Cardiac fibroblast (primary cell): ENCODE data around the gene EPS8L3.
"Not testable (repeated sequence)": the region's sequence is repeated elsewhere in the genome, so short reads cannot be mapped to it uniquely, and the experiment has no call there.

Experiments used
- DNase-seq, 2 donors: peaks; one replicate each; pipeline versions ENCODE4 v3.0.0 to v3.0.0-alpha.2; 2010; ENCODE audit warnings: low read depth in 2 of 2
- H3K4me3 ChIP-seq, 2 donors: replicated peaks in 1 of 2; 1 replicate in 1 of 2; 2 replicates in 1 of 2; pipeline ENCODE4 v1.5.1; 2011; ENCODE audit warnings: low read depth in 2 of 2, low read length in 2 of 2, mild to moderate bottlenecking in 2 of 2, moderate library complexity in 1 of 2
- CTCF ChIP-seq: IDR thresholded peaks from one replicate; pipeline ENCODE4 v1.5.1; 2011; ENCODE audit warnings: low read depth, mild to moderate bottlenecking, low read length, inconsistent platforms

Gene EPS8L3

GRCh38 chr1:109714661-109715372 is 48.9 kb downstream of the EPS8L3 start:
- no peak overlapping the region for H3K4me3 ChIP-seq
- no peak for TF ChIP-seq CTCF
- DNase-seq = no peak

GRCh38 chr1:109713636-109714035 is 50.1 kb downstream of the EPS8L3 start:
- no peak overlapping the region for H3K4me3 ChIP-seq
- no peak for DNase-seq
- TF ChIP-seq CTCF = no peak

GRCh38 chr1:109712321-109712864 is 51.3 kb downstream of the EPS8L3 start:
- H3K4me3 ChIP-seq = no peak overlapping the region
- no peak for TF ChIP-seq CTCF
- no peak for DNase-seq

GRCh38 chr1:109711593-109712320 is 52.0 kb downstream of the EPS8L3 start, which contains the start of gene GSTM5:
Gene GSTM5 (plus strand): TSS chr1:109712251. CDS start chr1:109712313, 62 bp downstream.
- not testable (repeated sequence) for H3K4me3 ChIP-seq

GRCh38 chr1:109709822-109710221 is 53.9 kb downstream of the EPS8L3 start:
- H3K4me3 ChIP-seq, DNase-seq: not testable (repeated sequence)

More at GRCh38 chr1:109711593-109712320, 52.0 kb downstream of the EPS8L3 start, which contains the start of gene GSTM5:
- not testable (repeated sequence) for DNase-seq

- DNase-seq, H3K4me3 ChIP-seq: not testable (repeated sequence)
Measured at GRCh38 chr1:109708949-109709348, 54.8 kb downstream of the EPS8L3 start.

- no peak for DNase-seq
- no peak for TF ChIP-seq CTCF
- no peak overlapping the region for H3K4me3 ChIP-seq
Measured at GRCh38 chr1:109705411-109705810, 58.3 kb downstream of the EPS8L3 start.

- TF ChIP-seq CTCF = no peak
Measured at GRCh38 chr1:109704173-109704572, 59.5 kb downstream of the EPS8L3 start.

GRCh38 chr1:109702940-109703339 is 60.8 kb downstream of the EPS8L3 start:
- not testable (repeated sequence) for H3K4me3 ChIP-seq, DNase-seq

More at GRCh38 chr1:109704173-109704572, 59.5 kb downstream of the EPS8L3 start:
- no peak overlapping the region for H3K4me3 ChIP-seq
- no peak for DNase-seq
